HG03457 (cell line): ENCODE data around the gene BICD1.

Source experiments
- ATAC-seq: cut with Tn5 transposase; IDR thresholded peaks from one replicate; pipeline ENCODE4 v1.9.1; 2021; ENCODE audit warnings: moderate number of reproducible peaks; ENCODE audit not compliant: unreplicated experiment

Gene BICD1

GRCh38 chr12:32322354-32322753 lies 215.7 kb downstream of the BICD1 start:
- ATAC-seq, result no peak

- no peak for ATAC-seq
These were observed 224.5 kb downstream of the BICD1 start for GRCh38 chr12:32331133-32331532.

- no peak for ATAC-seq
These were observed 225.8 kb downstream of the BICD1 start for GRCh38 chr12:32332446-32332845.

- no peak for ATAC-seq
These were observed 227.7 kb downstream of the BICD1 start for GRCh38 chr12:32334371-32334777.

- ATAC-seq, result no peak
These were observed 229.6 kb downstream of the BICD1 start for GRCh38 chr12:32336261-32336660.

- no peak for ATAC-seq
These were observed 236.8 kb downstream of the BICD1 start for GRCh38 chr12:32343496-32343895.

GRCh38 chr12:32344047-32344446 lies 237.4 kb downstream of the BICD1 start:
- ATAC-seq, result no peak

GRCh38 chr12:32353540-32353939 lies 246.9 kb downstream of the BICD1 start:
- no peak for ATAC-seq

GRCh38 chr12:32357601-32358249 lies 251.1 kb downstream of the BICD1 start:
- no peak for ATAC-seq

GRCh38 chr12:32360956-32361355 lies 254.3 kb downstream of the BICD1 start:
- ATAC-seq, result no peak

GRCh38 chr12:32362892-32363291 lies 256.2 kb downstream of the BICD1 start:
- ATAC-seq, result no peak

- no peak for ATAC-seq
These were observed 258.9 kb downstream of the BICD1 start for GRCh38 chr12:32365473-32366064.

- no peak for ATAC-seq
These were observed 260.1 kb downstream of the BICD1 start for GRCh38 chr12:32366714-32367113.

- ATAC-seq, result no peak
These were observed 260.7 kb downstream of the BICD1 start for GRCh38 chr12:32367381-32367780.

GRCh38 chr12:32369202-32369601 lies 262.6 kb downstream of the BICD1 start:
- no peak for ATAC-seq

- ATAC-seq, result no peak
These were observed 270.9 kb downstream of the BICD1 start for GRCh38 chr12:32377344-32378055.

GRCh38 chr12:32379213-32379612 lies 272.6 kb downstream of the BICD1 start:
- ATAC-seq, result no peak

- no peak for ATAC-seq
These were observed 273.0 kb downstream of the BICD1 start for GRCh38 chr12:32379667-32380066.

GRCh38 chr12:32382226-32382625 lies 275.6 kb downstream of the BICD1 start:
- ATAC-seq, result no peak

GRCh38 chr12:32390572-32391219 lies 284.0 kb downstream of the BICD1 start:
- ATAC-seq, result no peak

GRCh38 chr12:32395026-32395425 lies 288.4 kb downstream of the BICD1 start:
- ATAC-seq, result no peak

- ATAC-seq, result no peak
These were observed 291.0 kb downstream of the BICD1 start for GRCh38 chr12:32397696-32398095.
